ENCODE data around the gene EZR.
"Not testable (repeated sequence)": the region's sequence is repeated elsewhere in the genome, so short reads cannot be mapped to it uniquely, and the experiment has no call there.

The EZR gene

DNA sequence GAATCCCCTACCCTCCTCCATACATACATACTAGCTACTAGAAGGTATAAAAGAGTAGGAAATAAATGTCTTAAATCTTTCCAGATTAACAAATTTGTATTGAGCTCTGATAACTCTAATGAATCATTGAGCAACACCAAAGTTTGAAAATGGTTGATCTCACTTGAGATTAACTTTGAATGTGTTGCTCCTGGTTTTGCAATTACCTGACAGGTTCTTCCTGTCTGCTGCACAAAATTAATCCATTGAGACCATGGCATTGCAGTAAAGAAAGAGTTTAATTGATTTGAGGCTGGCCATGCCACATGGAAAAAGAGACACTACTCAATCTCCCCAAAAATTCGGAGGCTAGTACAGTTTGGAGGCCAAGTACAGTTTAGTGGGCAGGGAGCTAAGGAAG, 21.3 kb upstream of the EZR start:
- DNase-seq = no peak

GRCh38 chr6:158839796-158840195, 20.6 kb upstream of the EZR start:
- DNase-seq = no peak

GRCh38 chr6:158838790-158839189, 19.6 kb upstream of the EZR start:
- not testable (repeated sequence) for DNase-seq

GRCh38 chr6:158837684-158838625, 18.8 kb upstream of the EZR start:
- no peak for DNase-seq

DNA sequence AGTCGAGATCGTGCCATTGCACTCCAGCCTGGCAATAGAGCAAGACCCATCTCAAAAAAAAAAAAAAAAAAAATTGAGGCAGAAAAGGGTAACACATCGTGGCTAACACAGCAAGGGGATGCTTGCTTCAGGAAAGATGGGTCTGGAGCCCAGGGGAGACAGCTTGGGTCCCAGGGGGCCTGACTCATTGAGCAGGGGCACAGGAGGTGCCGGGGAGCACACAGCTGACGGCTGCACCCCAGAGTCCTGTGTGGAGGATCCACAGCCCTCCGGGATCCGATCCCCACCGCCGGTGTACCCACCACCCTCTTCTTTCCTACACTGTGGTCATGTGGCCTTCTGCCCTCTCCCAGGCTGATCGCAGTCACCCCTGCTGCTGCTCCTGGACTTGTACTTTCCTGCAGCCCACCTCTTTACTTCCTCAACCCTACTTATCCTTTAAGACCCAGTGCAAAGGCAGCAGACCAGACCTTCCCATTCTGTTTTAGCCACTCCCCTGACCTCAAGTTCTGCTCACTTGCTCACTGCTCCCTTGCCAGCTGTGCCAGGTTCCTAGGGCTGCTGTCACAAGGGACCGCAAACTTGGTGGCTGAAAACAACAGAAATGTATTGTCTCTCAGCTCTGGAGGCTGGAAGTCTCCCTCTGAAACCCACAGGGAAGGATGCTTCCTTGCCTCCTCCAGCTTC, 17.6 kb upstream of the EZR start:
- DNase-seq = no peak

- no peak for DNase-seq
Measured at GRCh38 chr6:158835616-158836221, 16.6 kb upstream of the EZR start.

DNA sequence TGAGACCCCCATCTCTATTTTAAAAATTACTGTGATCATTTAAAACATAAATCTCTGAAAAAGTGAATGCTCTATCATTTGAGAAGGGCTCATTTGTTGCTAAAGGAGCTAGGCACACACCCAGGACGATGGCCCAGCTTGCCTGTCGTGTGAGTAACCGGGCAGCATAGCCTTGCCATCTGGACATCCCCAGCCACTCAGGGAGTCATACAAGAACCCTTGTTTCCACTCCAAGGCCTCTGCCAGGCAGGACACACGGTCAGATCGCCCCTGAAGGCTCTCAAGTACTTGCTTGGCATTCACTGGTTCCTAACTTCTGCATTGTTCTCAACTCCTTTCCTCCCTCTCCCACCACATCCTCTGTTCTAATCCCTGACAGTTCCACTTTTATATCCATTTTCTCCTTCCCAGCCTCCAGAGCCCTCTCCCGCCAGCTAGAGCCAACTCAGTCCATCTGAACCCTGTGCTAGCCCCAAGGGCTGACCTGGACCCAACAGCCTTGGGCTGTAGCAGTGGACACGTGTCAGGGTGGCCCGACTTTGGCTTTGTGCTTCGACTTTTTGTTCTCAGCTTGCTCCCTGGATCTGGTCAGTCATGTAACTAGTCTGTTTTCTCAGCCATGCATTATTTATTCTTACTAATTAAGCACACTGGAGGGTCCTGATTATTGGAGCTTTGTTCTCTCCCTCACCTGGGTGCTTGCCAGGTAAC, 15.7 kb upstream of the EZR start:
- no peak for DNase-seq

GRCh38 chr6:158832807-158833206, 13.6 kb upstream of the EZR start:
- DNase-seq = not testable (repeated sequence)

DNA sequence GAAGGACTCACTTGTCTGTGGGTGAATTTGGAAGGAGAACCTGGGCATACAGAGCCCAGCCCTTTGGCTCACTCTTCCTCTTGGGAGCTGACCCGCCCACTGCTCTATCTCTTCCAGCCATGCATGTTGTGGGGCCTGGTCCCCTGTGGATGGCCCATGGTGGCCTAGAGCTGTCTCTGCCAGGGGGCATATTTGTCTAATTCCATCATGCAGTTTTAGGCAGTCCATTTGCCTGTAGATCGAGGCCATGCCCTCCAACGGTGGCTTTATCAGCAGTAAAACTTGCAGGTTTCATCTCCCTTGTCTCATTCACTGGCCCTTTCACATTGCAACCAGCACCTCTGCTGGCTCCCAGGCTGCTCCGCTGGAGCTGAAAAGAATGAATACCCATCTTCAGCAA, 12.9 kb upstream of the EZR start:
- no peak for DNase-seq

GRCh38 chr6:158831571-158831970, 12.4 kb upstream of the EZR start:
- no peak for DNase-seq

GRCh38 chr6:158830736-158831135, 11.6 kb upstream of the EZR start:
- no peak for DNase-seq

DNA sequence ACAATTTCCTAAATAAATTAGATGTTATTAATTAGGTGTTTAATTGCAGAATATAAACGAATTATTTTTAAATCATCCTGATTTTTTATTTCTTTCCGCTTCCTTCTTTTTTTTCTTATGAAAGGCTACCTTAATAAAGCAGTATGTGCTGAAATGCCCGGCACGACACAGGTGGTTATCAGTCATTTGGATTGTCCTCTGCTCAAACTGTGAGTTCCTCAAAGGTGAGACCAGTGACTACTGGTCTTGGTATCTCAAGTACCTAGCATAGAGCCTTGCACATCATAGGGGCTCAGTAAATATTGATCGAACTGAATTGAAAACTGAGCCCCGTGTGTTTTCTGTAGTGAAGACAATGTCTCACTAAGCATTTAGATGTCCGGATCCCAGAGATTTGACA, 9.6 kb upstream of the EZR start:
- DNase-seq = no peak

DNA sequence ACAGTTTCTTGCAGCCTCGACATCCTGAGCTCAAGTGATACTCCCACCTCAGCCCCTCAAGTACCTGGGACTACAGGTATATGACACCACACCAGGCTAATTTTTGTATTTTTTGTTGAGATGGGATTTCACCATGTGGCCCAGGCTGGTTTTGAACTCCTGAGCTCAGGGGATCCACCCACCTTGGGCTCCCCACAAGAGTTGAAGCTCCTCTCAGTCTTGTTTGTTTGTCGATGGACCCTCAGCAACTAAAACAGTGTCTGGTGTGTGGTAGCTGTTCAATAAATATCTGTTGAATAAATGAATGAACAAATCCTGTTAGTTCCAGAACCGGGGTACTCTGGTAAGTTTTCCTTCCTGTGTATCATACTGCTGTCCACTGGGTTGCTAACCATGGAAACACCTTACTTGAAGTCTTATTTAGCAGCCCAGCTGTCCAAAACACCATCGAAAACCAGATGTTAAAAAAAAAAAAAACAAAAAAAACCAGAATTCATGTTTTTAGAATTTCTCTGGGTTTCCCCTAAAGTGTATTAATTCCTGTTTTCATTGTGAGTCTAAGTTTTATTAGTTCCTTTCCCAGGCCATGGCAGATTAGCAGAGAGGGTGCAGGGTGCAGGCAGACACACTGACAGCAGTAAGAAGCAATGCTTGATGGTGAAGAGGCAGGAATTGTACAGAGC, 7.8 kb upstream of the EZR start:
- DNase-seq = no peak

DNA sequence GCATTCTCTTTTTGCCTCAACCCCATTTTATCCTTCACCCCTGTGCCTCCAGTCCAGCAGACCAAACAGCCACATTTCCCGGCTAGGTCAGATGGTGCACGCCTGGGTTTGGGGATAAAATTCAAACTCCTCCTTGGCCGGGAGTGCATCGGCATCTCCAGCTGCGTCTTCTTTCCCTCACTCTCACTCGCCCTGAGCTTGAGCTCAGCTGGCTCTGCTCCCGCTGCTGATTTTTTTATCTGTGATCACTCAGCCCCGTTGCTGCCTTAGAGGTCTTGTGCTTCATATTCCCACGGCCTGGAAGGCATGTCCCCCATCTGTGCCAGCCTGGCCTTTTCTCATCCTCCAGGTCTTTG, 6.8 kb upstream of the EZR start:
- DNase-seq = no peak

- no peak for DNase-seq
Measured at GRCh38 chr6:158825038-158825950, 6.1 kb upstream of the EZR start.

DNA sequence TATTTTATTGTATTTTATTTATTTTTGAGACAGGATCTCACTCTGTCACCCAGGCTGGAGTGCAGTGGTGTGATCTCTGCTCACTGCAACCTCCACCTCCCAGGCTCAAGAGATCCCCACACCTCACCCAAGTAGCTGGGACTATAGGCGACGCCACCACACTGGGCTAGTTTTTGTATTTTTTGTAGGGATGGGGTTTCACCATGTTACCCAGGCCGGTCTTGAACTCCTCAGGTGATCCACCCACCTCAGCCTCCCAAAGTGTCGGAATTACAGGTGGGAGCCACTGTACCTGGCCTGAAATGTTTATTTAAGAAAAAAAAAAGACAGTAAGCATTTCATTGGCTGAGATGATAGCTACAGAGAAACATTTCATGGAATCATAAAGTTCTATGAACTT, 4.4 kb upstream of the EZR start:
- DNase-seq = not testable (repeated sequence)

GRCh38 chr6:158819977-158820622, 932 bp upstream of the EZR start:
- no peak for DNase-seq

DNA sequence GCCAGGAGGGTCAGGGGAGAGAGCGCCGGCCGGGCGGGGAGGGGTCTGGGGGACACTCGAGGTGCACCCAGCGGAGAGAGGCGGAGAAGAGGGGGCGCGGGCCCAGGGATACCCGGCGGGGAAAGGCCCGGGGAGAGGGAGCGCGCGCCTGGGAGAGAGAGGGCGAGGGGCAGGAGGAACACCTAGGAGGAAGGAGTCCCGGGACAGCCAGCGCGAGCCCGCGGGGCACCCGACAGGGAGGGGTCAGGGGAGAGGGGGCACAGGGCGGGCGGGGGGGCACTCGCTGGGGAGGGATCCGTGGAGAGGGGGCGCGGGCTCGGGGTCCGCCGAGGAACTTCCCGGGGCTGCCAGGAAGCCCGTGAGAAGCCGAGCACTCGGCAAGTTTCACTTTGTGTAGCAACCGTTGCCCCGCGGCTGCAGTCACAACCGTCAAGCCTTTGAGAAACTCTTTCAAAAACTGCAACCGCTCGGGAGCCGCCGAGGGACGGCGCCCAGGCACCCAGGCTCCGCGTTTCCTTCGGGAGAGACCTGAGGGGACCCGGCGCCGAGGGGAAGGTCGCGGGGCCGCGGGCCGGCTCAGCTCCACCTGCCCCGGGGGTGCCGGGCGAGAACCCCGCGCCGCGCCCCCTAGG, 471 bp downstream of the EZR start:
- peak; percentile 73 for DNase-seq

GRCh38 chr6:158817728-158818580, 1.2 kb downstream of the EZR start:
- DNase-seq = peak; percentile 88
